Suppressor macrophage (primary cell): ENCODE data around the gene CADM4.
"Not testable (repeated sequence)": the region's sequence is repeated elsewhere in the genome, so short reads cannot be mapped to it uniquely, and the experiment has no call there.

Experiments
- DNase-seq, 4 experiments: peaks; one replicate each; pipeline ENCODE4 v3.0.0-alpha.2; 2020 to 2022

The CADM4 gene

DNA sequence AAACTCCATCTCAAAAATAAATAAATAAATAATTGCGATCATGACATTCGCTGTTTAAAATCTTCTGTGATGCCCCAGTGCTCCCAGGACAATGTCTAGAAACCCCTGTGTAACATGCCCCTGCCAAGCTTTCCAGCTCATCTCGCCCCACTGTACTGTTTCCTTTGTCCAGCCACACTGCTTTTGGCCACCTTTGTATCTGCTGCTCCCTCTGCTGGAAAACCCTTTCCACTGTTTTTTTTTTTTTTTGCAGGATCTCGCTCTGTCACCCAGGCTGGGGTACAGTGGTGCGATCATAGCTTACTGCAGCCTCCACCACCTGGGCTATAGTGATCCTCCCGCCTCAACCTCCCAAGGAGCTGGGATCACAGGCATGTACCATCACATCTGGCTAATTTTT is 22.8 kb upstream of the CADM4 start:
- no peak for DNase-seq

DNA sequence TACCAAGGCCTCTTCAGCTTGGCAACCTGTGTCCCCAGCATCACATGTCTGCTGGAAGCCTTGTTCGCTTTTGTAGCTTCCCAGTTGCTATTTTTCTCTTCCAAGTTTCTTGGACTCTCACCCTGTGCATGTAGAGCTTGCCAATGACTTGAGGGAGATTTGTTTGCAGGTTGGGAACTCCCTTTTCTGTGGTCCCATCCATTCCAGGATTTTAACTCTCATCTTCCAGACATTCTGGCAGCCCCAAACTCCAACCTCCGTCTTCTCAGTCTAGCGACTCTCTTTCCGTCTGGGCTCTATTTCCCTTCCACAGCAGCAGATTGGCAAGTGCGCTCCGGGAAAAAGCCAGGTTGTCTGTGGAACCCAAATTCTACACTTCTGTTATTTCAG is 21.3 kb upstream of the CADM4 start:
- DNase-seq: no peak

DNA sequence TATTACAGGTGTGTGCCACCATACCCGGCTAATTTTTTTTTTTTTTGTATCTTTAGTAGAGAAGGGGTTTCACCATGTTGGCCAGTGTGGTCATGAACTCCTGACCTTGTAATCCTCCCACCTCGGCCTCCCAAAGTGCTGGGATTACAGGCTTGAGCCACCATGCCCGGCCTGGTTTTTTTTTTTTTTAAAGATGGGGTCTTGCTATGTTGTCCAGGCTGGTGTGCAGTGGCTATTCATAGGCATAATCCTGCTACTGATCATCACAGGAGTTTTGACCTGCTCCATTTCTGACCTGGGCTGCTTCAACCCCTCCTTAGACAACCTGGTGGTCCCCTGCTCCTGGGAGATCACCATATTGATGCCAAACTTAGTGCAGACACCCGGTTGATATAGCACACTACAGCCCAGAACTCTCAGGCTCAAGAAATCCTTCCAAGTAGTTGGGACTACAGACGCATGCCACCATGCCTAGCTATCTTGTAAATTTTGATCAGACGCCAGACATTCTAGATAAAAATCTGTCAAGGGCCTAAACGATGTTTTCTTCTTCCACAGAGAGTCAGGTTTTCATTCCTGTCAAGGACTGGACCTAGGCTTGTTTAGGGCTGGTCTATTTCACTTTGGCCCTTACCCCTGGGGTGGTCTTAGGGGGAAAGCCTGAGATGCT is 20.8 kb upstream of the CADM4 start:
- no peak for DNase-seq

- DNase-seq: no peak
Measured at GRCh38 chr19:43658494-43658893, 18.8 kb upstream of the CADM4 start.

- no peak for DNase-seq
Measured at GRCh38 chr19:43658001-43658400, 18.4 kb upstream of the CADM4 start.

- no peak for DNase-seq
Measured at GRCh38 chr19:43656436-43656835, 16.8 kb upstream of the CADM4 start.

GRCh38 chr19:43652546-43652874 is 12.9 kb upstream of the CADM4 start:
- DNase-seq: no peak

DNA sequence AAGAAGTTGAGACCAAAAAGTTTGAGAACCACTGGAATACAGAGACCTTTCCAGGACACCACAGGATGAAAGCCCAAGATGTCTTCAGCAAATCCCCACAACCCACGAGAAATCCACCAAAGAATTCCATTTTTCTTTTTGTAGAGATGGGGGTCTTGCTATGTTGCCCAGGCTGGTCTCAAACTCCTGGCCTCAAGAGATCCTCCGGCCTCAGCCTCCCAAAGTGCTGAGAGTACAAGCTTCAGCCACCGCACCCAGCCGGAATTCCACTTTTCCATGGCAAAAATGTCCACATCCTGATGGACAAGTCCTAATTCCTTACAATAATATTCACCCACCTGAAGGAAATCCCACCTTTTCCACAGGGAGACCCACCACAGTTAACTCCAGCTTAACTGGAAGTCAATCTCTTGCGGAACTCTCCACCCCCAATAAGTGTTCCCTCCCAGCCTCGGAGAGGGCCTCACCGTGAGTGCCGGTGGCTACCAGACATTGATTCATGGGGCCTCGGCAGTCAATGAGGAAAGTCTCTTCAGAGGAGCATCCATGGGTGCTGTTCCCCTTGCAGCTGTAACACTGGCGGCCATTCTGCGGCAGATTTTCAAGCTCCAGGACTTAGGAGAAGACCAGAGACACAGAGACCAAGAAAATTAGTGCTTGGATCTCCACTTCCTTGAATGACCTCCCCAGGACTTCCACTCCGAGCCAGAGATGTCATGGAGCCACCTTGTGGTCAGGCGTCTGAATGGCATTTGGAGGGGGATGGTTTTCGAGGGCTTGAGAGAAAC is 12.3 kb upstream of the CADM4 start:
- peak; percentile 68 to 73 (median 72) for DNase-seq

GRCh38 chr19:43650276-43650675 is 10.6 kb upstream of the CADM4 start:
- DNase-seq: not testable (repeated sequence)

DNA sequence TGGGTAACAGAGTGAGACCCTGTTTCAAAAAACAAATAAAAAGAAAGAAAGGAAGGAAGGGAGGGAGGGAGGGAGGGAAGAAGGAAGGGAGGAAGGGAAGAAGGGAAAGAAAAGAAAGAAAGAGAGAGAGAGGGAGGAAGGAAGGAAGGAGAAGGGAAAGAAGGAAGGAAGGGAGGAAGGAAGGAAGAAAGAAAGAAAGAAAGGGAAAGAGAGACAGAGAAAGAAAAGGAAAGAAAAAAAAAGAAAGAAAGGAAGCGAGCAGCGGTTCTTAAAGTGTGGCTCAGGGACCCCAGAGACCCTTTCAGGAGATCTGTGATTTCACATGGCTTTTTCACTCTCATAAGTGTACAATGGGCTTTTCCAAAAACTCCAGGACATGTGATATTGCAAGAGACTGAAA is 9.9 kb upstream of the CADM4 start:
- no peak for DNase-seq

- DNase-seq: no peak
Measured at GRCh38 chr19:43648633-43649032, 9.0 kb upstream of the CADM4 start.

DNA sequence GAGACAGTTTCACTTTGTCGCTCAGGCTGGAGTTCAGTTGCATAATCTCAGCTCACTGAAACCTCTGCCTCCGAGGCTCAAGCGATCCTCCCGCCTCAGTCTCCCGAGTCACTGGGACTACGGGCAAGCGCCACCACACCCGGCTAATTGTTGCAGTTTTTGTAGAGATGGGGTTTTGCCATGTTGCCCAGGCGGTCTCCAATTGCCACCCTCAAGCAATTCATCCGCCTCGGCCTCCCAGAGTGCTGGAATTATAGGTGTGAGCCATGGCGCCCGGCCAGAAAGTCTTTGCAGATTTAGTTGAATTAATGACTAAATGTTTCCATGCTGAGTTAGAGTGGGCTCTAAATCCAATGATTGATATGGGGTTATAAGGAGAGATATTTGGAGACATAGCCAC is 4.5 kb upstream of the CADM4 start:
- DNase-seq: no peak

DNA sequence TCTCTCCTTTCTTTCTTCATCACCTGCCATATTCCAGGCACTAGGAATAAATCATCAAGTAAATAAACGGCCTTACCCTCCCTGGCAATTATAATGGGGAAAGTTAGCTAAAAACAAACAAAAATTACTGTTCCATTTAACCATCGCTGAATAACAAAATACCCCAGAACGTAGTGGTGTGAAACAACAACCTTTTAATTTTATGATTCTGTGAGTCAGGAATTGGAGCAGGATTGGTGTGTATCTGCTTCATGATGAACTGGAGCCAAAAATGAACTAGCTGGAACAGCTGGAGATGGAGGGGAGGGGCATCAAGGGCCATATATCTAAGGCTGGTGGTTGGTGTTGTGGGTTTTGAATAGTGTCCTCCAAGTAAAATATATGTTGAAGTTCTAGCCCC is 3.7 kb upstream of the CADM4 start:
- no peak for DNase-seq

DNA sequence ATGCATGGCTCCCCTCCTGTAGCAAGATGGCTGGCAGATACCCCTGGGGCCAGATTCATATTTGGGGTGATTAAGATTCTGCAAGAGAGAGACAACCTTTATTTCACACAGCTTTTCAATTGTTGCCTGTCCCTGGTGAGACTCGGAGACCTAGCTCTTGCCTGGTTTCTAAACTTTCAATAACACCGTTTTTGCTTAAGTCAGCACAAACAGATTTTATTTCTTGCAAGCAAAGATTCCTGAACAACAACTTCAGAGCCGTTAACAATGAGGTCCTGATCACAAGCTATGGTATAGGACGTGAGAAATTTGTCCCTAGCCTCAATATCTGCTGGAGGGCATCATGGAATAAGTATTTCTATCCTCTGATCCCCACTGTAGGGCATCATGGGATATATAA is 2.9 kb upstream of the CADM4 start:
- no peak for DNase-seq

GRCh38 chr19:43641333-43641732 is 1.7 kb upstream of the CADM4 start:
- DNase-seq: no peak

DNA sequence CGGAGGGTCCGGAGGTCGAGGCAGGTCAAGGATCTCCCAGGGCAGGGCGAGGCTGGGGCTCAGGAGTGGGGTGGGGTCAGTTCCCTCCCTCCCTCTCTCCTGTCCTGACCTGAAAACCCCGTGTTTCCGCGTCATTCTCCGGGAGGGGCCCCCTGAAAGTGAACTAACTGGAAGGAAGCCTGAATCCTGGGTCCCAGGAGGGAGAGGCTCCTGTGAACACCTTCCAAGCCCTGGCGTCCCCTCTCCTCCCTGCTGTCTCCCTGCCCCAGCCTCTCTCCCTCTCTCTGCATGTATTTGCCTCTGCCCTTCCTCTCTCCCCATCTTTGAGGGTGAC is 741 bp upstream of the CADM4 start:
- no peak for DNase-seq

- DNase-seq: no peak
Measured at GRCh38 chr19:43638995-43639518, 593 bp downstream of the CADM4 start.

- DNase-seq: no peak
Measured at GRCh38 chr19:43638214-43638994, 1.2 kb downstream of the CADM4 start.

GRCh38 chr19:43636121-43636683 is 3.4 kb downstream of the CADM4 start:
- DNase-seq: no peak

GRCh38 chr19:43635561-43635940 is 4.1 kb downstream of the CADM4 start:
- DNase-seq: not testable (repeated sequence)

DNA sequence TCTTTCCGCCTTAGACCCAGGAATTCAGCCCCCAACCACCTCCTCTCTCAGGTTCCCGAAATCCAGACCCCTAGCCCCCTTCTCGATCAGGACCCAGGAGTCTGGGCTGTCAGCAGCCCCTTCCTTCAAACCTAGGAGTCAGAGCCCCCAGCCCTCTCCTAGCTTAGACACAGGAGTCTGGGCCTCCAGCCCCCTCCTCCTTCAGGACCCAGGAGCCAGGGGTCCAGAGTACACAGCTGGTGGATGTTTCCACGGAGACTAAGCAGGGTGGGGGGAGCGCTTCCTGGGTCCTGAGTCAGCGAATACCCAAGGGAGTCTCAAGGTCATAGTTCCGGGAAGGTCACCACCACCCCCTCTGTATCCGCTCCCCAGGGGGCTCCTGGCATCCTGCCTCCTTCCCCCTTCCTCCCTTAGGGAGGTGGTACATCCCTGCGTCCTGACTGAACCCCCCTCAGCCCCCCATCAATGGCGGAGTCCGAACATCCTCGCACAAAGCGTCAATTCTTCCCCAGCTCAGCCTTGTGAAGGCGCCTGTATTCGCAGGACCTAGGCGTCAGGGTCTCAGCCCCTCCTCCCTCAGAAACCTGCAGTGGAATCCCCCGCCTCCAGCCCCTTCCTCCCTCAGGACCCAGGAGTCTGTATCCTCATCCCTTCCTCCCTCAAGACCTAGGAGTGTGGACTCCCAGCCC is 4.6 kb downstream of the CADM4 start:
- DNase-seq: no peak

GRCh38 chr19:43634506-43634871 is 5.2 kb downstream of the CADM4 start:
- no peak for DNase-seq

- no peak for DNase-seq
Measured at GRCh38 chr19:43634068-43634467, 5.6 kb downstream of the CADM4 start.
